Measurements from ENCODE around the gene NDUFS2.

DNA sequence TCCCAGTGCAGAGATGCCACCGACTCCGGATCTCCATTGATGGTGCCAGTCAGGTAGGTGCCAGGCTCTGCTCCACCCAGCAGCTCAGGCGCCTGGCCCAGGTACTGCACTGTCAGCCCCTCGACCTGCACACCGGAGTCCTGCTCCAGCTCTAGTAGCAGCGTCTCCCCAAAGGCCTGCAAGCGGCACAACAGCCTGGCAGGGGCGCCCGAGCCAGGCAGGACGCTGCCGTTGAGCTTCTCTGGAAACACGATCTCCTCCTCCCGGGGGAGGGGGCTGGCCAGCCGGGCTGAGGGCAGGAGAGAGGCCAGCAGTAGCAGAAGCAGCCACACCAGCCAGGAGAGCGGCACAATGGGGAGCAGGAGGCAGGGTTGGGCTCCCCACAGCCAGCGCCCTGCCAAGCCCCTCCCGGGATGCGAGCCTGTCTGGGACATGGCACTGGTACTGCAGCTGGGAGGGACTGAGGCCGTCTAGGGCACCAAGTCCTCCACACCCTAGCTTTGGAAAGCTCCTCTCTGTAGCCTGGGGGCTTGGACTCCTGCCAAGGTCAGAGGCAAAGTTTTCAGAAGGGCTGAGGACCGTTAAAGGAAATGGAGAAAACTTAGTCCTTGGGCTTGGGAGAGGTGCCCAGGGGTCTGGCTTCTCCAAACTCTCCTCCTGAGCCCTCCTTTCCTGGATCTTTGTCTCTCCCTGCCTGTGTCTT is 3.8 kb upstream of the NDUFS2 start:
- TF ChIP-seq, protein P1, sequence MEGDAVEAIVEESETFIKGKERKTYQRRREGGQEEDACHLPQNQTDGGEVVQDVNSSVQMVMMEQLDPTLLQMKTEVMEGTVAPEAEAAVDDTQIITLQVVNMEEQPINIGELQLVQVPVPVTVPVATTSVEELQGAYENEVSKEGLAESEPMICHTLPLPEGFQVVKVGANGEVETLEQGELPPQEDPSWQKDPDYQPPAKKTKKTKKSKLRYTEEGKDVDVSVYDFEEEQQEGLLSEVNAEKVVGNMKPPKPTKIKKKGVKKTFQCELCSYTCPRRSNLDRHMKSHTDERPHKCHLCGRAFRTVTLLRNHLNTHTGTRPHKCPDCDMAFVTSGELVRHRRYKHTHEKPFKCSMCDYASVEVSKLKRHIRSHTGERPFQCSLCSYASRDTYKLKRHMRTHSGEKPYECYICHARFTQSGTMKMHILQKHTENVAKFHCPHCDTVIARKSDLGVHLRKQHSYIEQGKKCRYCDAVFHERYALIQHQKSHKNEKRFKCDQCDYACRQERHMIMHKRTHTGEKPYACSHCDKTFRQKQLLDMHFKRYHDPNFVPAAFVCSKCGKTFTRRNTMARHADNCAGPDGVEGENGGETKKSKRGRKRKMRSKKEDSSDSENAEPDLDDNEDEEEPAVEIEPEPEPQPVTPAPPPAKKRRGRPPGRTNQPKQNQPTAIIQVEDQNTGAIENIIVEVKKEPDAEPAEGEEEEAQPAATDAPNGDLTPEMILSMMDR (IDR thresholded peaks at IDR 0.05) = no peak
- no peak for TF ChIP-seq TCF7L2 (IDR thresholded peaks at IDR 0.05; ENCODE audit: low read depth, low read length)
